H9 (cell line): ENCODE data around the gene MEGF8. TPM values are rescaled to one million over a fixed set of nuclear protein-coding genes. Genes with fewer than 3 reads are reported as not detected.

ENCODE experiments used
- DNase-seq: peaks from one replicate; pipeline ENCODE4 v3.0.0-alpha.2; 2017
- H2AFZ ChIP-seq: one replicate; pipeline ENCODE4 v1.6.1; 2013; ENCODE audit warnings: mild to moderate bottlenecking, low read length, control low read depth, moderate library complexity
- H2AK5ac ChIP-seq: 2 replicates; pipeline ENCODE4 v1.6.1; 2013; ENCODE audit warnings: low read length, control low read depth, mixed read lengths; ENCODE audit not compliant: insufficient read length
- H2BK120ac ChIP-seq: one replicate; pipeline ENCODE4 v1.6.1; 2013; ENCODE audit warnings: low read depth, mild to moderate bottlenecking, low read length, control low read depth, inconsistent platforms; ENCODE audit not compliant: poor library complexity, severe bottlenecking
- H2BK12ac ChIP-seq: 2 replicates; pipeline ENCODE4 v1.6.1; 2013; ENCODE audit warnings: low read length, control low read depth, mixed read lengths, low read depth; ENCODE audit not compliant: insufficient read length
- H2BK15ac ChIP-seq: 2 replicates; pipeline ENCODE4 v1.6.1; 2013; ENCODE audit warnings: low read depth, low read length, control low read depth
- H2BK20ac ChIP-seq: one replicate; pipeline ENCODE4 v1.6.1; 2013; ENCODE audit warnings: low read depth, mild to moderate bottlenecking, low read length, control low read depth, inconsistent platforms; ENCODE audit not compliant: poor library complexity, severe bottlenecking
- H2BK5ac ChIP-seq: 2 replicates; pipeline ENCODE4 v1.6.1; 2013; ENCODE audit warnings: low read length, control low read depth, mixed read lengths; ENCODE audit not compliant: insufficient read length
- H3K14ac ChIP-seq: 2 replicates; pipeline ENCODE4 v1.6.1; 2013; ENCODE audit warnings: low read length, control low read depth; ENCODE audit not compliant: insufficient read depth
- H3K18ac ChIP-seq: 2 replicates; pipeline ENCODE4 v1.6.1; 2013; ENCODE audit warnings: low read depth, mild to moderate bottlenecking, mixed read lengths, low read length, control low read depth; ENCODE audit not compliant: insufficient read length
- H3K23ac ChIP-seq: 2 replicates; pipeline ENCODE4 v1.6.1; 2013; ENCODE audit warnings: low read length, control low read depth, mixed read lengths, low read depth; ENCODE audit not compliant: insufficient read length
- H3K23me2 ChIP-seq: 2 replicates; pipeline ENCODE4 v1.6.1; 2013; ENCODE audit warnings: low read depth, mild to moderate bottlenecking, mixed read lengths, low read length, control low read depth; ENCODE audit not compliant: insufficient read length, poor library complexity, severe bottlenecking
- H3K27ac ChIP-seq: 2 replicates; pipeline ENCODE4 v1.5.1; 2013; ENCODE audit warnings: low read length, control low read depth, mixed read lengths, low read depth; ENCODE audit not compliant: insufficient read length
- H3K27me3 ChIP-seq: 2 replicates; pipeline ENCODE4 v1.6.1; 2013; ENCODE audit warnings: low read length, control low read depth, inconsistent platforms; ENCODE audit not compliant: insufficient read depth
- H3K4ac ChIP-seq: 2 replicates; pipeline ENCODE4 v1.6.1; 2013; ENCODE audit warnings: low read depth, mild to moderate bottlenecking, control low read depth, inconsistent platforms, low read length, moderate library complexity
- H3K4me1 ChIP-seq: 2 replicates; pipeline ENCODE4 v1.6.1; 2013; ENCODE audit warnings: low read length, control low read depth, inconsistent platforms; ENCODE audit not compliant: insufficient read depth
- H3K4me2 ChIP-seq: 2 replicates; pipeline ENCODE4 v1.6.1; 2013; ENCODE audit warnings: low read length, control low read depth, mixed read lengths; ENCODE audit not compliant: insufficient read length, insufficient read depth
- H3K56ac ChIP-seq: 2 replicates; pipeline ENCODE4 v1.6.1; 2013; ENCODE audit warnings: low read depth, mild to moderate bottlenecking, mixed read lengths, low read length, control low read depth; ENCODE audit not compliant: insufficient read length
- H3K79me1 ChIP-seq: 2 replicates; pipeline ENCODE4 v1.6.1; 2013; ENCODE audit warnings: low read depth, mild to moderate bottlenecking, moderate library complexity, low read length, control low read depth, inconsistent platforms; ENCODE audit not compliant: insufficient read depth, poor library complexity, severe bottlenecking
- H3K79me2 ChIP-seq: 2 replicates; pipeline ENCODE4 v1.6.1; 2013; ENCODE audit warnings: low read length, control low read depth, inconsistent platforms; ENCODE audit not compliant: insufficient read depth
- H3K9ac ChIP-seq: 2 replicates; pipeline ENCODE4 v1.6.1; 2013; ENCODE audit warnings: low read length, control low read depth, mixed read lengths; ENCODE audit not compliant: insufficient read length; ENCODE audit errors: extremely low read depth
- H3K9me3 ChIP-seq: one replicate; pipeline ENCODE4 v1.6.1; 2013; ENCODE audit warnings: low read depth, low read length, inconsistent platforms; ENCODE audit not compliant: control insufficient read depth
- H3T11ph ChIP-seq: one replicate; pipeline ENCODE4 v1.6.1; 2013; ENCODE audit warnings: mild to moderate bottlenecking, low read length, control low read depth, inconsistent platforms
- H4K20me1 ChIP-seq: one replicate; pipeline ENCODE4 v1.6.1; 2013; ENCODE audit not compliant: control insufficient read depth, insufficient read length, insufficient read depth
- H4K5ac ChIP-seq: 2 replicates; pipeline ENCODE4 v1.6.1; 2013; ENCODE audit warnings: low read depth, mild to moderate bottlenecking, mixed read lengths, low read length, control low read depth; ENCODE audit not compliant: insufficient read length
- H4K8ac ChIP-seq: replicated peaks from 2 replicates; pipeline ENCODE4 v1.6.1; 2013; ENCODE audit warnings: low read length, control low read depth, mixed read lengths, low read depth; ENCODE audit not compliant: insufficient read length
- H4K91ac ChIP-seq: 2 replicates; pipeline ENCODE4 v1.6.1; 2013; ENCODE audit warnings: low read depth, mild to moderate bottlenecking, moderate library complexity, mixed read lengths, low read length, control low read depth; ENCODE audit not compliant: insufficient read length
- H3K27ac Mint-ChIP-seq, 3 experiments: 2 replicates in 2 of 3; 3 replicates in 1 of 3; pipeline ENCODE4 v1.8.0; 2020 to 2021; ENCODE audit warnings: mixed read lengths in 3 of 3, mild to moderate bottlenecking in 1 of 3, moderate library complexity in 1 of 3
- H3K27me3 Mint-ChIP-seq: 2 replicates; pipeline ENCODE4 v1.8.0; 2021; ENCODE audit warnings: low read depth, mild to moderate bottlenecking, moderate library complexity, mixed read lengths
- H3K36me3 Mint-ChIP-seq, 3 experiments: 2 replicates in 2 of 3; 3 replicates in 1 of 3; pipeline ENCODE4 v1.8.0; 2020 to 2021; ENCODE audit warnings: low read depth in 3 of 3, mixed read lengths in 3 of 3; ENCODE audit not compliant: insufficient read depth in 1 of 3
- H3K4me1 Mint-ChIP-seq, 2 experiments: 2 replicates each; pipeline ENCODE4 v1.8.0; 2020; ENCODE audit warnings: mixed read lengths in 2 of 2
- H3K4me3 Mint-ChIP-seq, 2 experiments: 2 replicates in 1 of 2; 3 replicates in 1 of 2; pipeline ENCODE4 v1.8.0; 2020 to 2021; ENCODE audit warnings: mild to moderate bottlenecking in 2 of 2, mixed read lengths in 2 of 2, moderate library complexity in 1 of 2
- H3K9me3 Mint-ChIP-seq, 2 experiments: 2 replicates in 1 of 2; 3 replicates in 1 of 2; pipeline ENCODE4 v1.8.0; 2020; ENCODE audit warnings: mild to moderate bottlenecking in 2 of 2, mixed read lengths in 2 of 2, moderate library complexity in 1 of 2
- CTCF ChIP-seq: fragments of 200-600 bp; sonication (generic); conservative IDR thresholded peaks from 3 replicates; pipeline ENCODE4 v1.8.0; 2021; ENCODE audit warnings: antibody characterized with exemption, mild to moderate bottlenecking
- WGBS: extraction: QIAGEN DNeasy Blood & Tissue Kit; methylation state at CpG from one replicate; pipeline ENCODE4 v1.1.7; 2013; ENCODE audit warnings: missing lambda C conversion rate, low lambda C conversion rate, mixed read lengths; ENCODE audit not compliant: insufficient read length; ENCODE audit errors: extremely low coverage; 5-methylcytosine and 5-hydroxymethylcytosine counted together
- total RNA-seq: library from RNA; stranded (reverse); gene quantifications from 2 replicates; pipeline ENCODE4 v1.2.1, GENCODE V29; 2021

The MEGF8 gene
- total RNA-seq, 1 experiment from 2014 or later = 28.4 TPM

GRCh38 chr19:42412661-42413076 lies 87.2 kb downstream of the MEGF8 start:
- no peak overlapping the region for H3K18ac ChIP-seq
- H3K27me3 Mint-ChIP-seq = peaks cover 92% of the 10 kb centered on the region
- H3K36me3 Mint-ChIP-seq = peaks cover 5 to 16% (median 15%) of the 10 kb centered on the region in 3 experiments; a peak in 6 of 7 replicates
- no peaks in the 10 kb centered on the region for H3K79me1 ChIP-seq
- no peaks in the 10 kb centered on the region for H4K20me1 ChIP-seq
- no peaks in the 10 kb centered on the region for H3K79me2 ChIP-seq
- no peak for DNase-seq
- no peak overlapping the region for H2AK5ac ChIP-seq
- H3T11ph ChIP-seq = no peak overlapping the region
- no peak overlapping the region for H3K27ac Mint-ChIP-seq
- H3K4me2 ChIP-seq = no peak overlapping the region
- H3K23ac ChIP-seq = no peak overlapping the region
- no peaks in the 10 kb centered on the region for H3K9me3 ChIP-seq
- H3K9me3 Mint-ChIP-seq = no peaks in the 10 kb centered on the region
- H3K4ac ChIP-seq = no peak overlapping the region
- H2BK15ac ChIP-seq = no peak overlapping the region
- H2AFZ ChIP-seq = no peak overlapping the region
- H3K9ac ChIP-seq = no peak overlapping the region
- WGBS = no CpG with 5 or more reads among the region's 4 CpGs
- H2BK120ac ChIP-seq = no peak overlapping the region
- no peak overlapping the region for H4K5ac ChIP-seq
- TF ChIP-seq CTCF = no peak
- no peak overlapping the region for H2BK5ac ChIP-seq
- H3K23me2 ChIP-seq = no peaks in the 10 kb centered on the region
- no peak overlapping the region for H3K4me3 Mint-ChIP-seq
- peaks cover 1% of the 10 kb centered on the region; the same call in 1 of the 2 replicates for H3K27me3 ChIP-seq
- H2BK12ac ChIP-seq = no peak overlapping the region
- no peak overlapping the region for H3K27ac ChIP-seq
- no peak overlapping the region for H2BK20ac ChIP-seq
- no peak overlapping the region for H3K56ac ChIP-seq
- H3K14ac ChIP-seq = no peak overlapping the region
- no peak overlapping the region for H4K8ac ChIP-seq
- H3K4me1 ChIP-seq = no peaks in the 10 kb centered on the region
- H4K91ac ChIP-seq = no peak overlapping the region
- peaks cover 11 to 16% of the 10 kb centered on the region in 2 experiments; a peak in 3 of 4 replicates for H3K4me1 Mint-ChIP-seq
